SK-N-SH treated with all-trans-retinoic acid at 6 μM for 48 hours (cell line): ENCODE data around the gene LRRIQ1.

Source experiments
- ATAC-seq: fragments of 200-7000 bp; cut with Tn5 transposase; 3 replicates; pipeline ENCODE4 v1.9.1; 2020; ENCODE audit warnings: mild to moderate bottlenecking, moderate library complexity
- ARNTL ChIP-seq: fragments of 450-650 bp; formaldehyde crosslinking; IDR thresholded peaks from 2 replicates; pipeline ENCODE4 v1.5.0; 2020; ENCODE audit warnings: low read depth, mild to moderate bottlenecking, moderate library complexity, borderline replicate concordance
- BACH2 ChIP-seq: fragments of 250-450 bp; sonication (Bioruptor Pico); IDR thresholded peaks from 2 replicates; pipeline ENCODE4 v1.9.0; 2021; ENCODE audit warnings: mild to moderate bottlenecking, borderline replicate concordance
- CSDC2 ChIP-seq: fragments of 250-450 bp; sonication (Bioruptor Pico); IDR thresholded peaks from 2 replicates; pipeline ENCODE4 v1.5.0; 2020; ENCODE audit warnings: mild to moderate bottlenecking, moderate library complexity
- ESRRG ChIP-seq: fragments of 250-450 bp; sonication (Bioruptor Pico); IDR thresholded peaks from 2 replicates; pipeline ENCODE4 v1.6.1; 2021; ENCODE audit warnings: mild to moderate bottlenecking
- GLIS3 ChIP-seq: fragments of 250-450 bp; sonication (Bioruptor Pico); IDR thresholded peaks from 2 replicates; pipeline ENCODE4 v1.5.0; 2020; ENCODE audit warnings: mild to moderate bottlenecking, moderate library complexity
- ISL1 ChIP-seq: fragments of 250-450 bp; sonication (Bioruptor Pico); IDR thresholded peaks from 2 replicates; pipeline ENCODE4 v2.1.2; 2022; ENCODE audit warnings: mild to moderate bottlenecking, moderate library complexity
- OSR1 ChIP-seq: fragments of 250-450 bp; sonication (Bioruptor Pico); IDR thresholded peaks from 2 replicates; pipeline ENCODE4 v1.8.0; 2022; ENCODE audit warnings: moderate library complexity, mild to moderate bottlenecking, inconsistent platforms
- POU6F1 ChIP-seq: fragments of 250-450 bp; sonication (Bioruptor Pico); IDR thresholded peaks from 2 replicates; pipeline ENCODE4 v1.8.0; 2021; ENCODE audit warnings: low read depth, mild to moderate bottlenecking, moderate library complexity, borderline replicate concordance
- PPARA ChIP-seq: fragments of 250-450 bp; sonication (Bioruptor Pico); IDR thresholded peaks from 2 replicates; pipeline ENCODE4 v1.5.0; 2020; ENCODE audit warnings: mild to moderate bottlenecking, borderline replicate concordance
- RARB ChIP-seq: fragments of 250-450 bp; sonication (Bioruptor Pico); IDR thresholded peaks from 2 replicates; pipeline ENCODE4 v1.8.0; 2021; ENCODE audit warnings: mild to moderate bottlenecking, moderate library complexity
- SNAI2 ChIP-seq: fragments of 250-450 bp; sonication (Bioruptor Pico); IDR thresholded peaks from 2 replicates; pipeline ENCODE4 v1.5.0; 2020; ENCODE audit warnings: mild to moderate bottlenecking, moderate library complexity
- TCF4 ChIP-seq: fragments of 250-450 bp; sonication (Bioruptor Pico); IDR thresholded peaks from 2 replicates; pipeline ENCODE4 v1.8.0; 2021; ENCODE audit warnings: mild to moderate bottlenecking, moderate library complexity, borderline replicate concordance
- TOX ChIP-seq: fragments of 250-450 bp; sonication (Bioruptor Pico); IDR thresholded peaks from 2 replicates; pipeline ENCODE4 v1.8.0; 2021; ENCODE audit warnings: mild to moderate bottlenecking, moderate library complexity, borderline replicate concordance
- ZC3H10 ChIP-seq: fragments of 250-450 bp; sonication (Bioruptor Pico); IDR thresholded peaks from 2 replicates; pipeline ENCODE4 v1.5.1; 2021; ENCODE audit warnings: mild to moderate bottlenecking, moderate library complexity
- ZFP3 ChIP-seq: fragments of 250-450 bp; sonication (Bioruptor Pico); IDR thresholded peaks from 2 replicates; pipeline ENCODE4 v1.5.0; 2020; ENCODE audit warnings: mild to moderate bottlenecking, moderate library complexity
- ZFP30 ChIP-seq: fragments of 450-650 bp; formaldehyde crosslinking; IDR thresholded peaks from 2 replicates; pipeline ENCODE4 v1.5.0; 2022; ENCODE audit warnings: mild to moderate bottlenecking, moderate library complexity
- ZNF565 ChIP-seq: fragments of 450-650 bp; formaldehyde crosslinking; conservative IDR thresholded peaks from 2 replicates; pipeline ENCODE4 v1.5.0; 2020; ENCODE audit warnings: low read depth, mild to moderate bottlenecking, moderate library complexity
- ZNF70 ChIP-seq: fragments of 450-650 bp; formaldehyde crosslinking; IDR thresholded peaks from 2 replicates; pipeline ENCODE4 v1.5.0; 2020; ENCODE audit warnings: mild to moderate bottlenecking, moderate library complexity
- ZNF8 ChIP-seq: fragments of 450-650 bp; formaldehyde crosslinking; IDR thresholded peaks from 2 replicates; pipeline ENCODE4 v1.5.0; 2020; ENCODE audit warnings: mild to moderate bottlenecking, moderate library complexity
- TF ChIP-seq, protein P1 (sequence below): fragments of 250-450 bp; sonication (Bioruptor Pico); IDR thresholded peaks from 2 replicates; pipeline ENCODE4 v1.8.0; 2020; ENCODE audit warnings: mild to moderate bottlenecking, moderate library complexity, borderline replicate concordance
- TF ChIP-seq, protein P2 (sequence below): fragments of 250-450 bp; sonication (Bioruptor Pico); IDR thresholded peaks from 2 replicates; pipeline ENCODE4 v1.5.1; 2020; ENCODE audit warnings: low read depth, mild to moderate bottlenecking, moderate library complexity
- TF ChIP-seq, protein P3 (sequence below): fragments of 250-450 bp; sonication (Bioruptor Pico); IDR thresholded peaks from 2 replicates; pipeline ENCODE4 v1.5.0; 2020; ENCODE audit warnings: mild to moderate bottlenecking, moderate library complexity
- TF ChIP-seq, protein P4 (sequence below): fragments of 250-450 bp; sonication (Bioruptor Pico); IDR thresholded peaks from 2 replicates; pipeline ENCODE4 v1.5.1; 2021; ENCODE audit warnings: mild to moderate bottlenecking, moderate library complexity

The LRRIQ1 gene

GRCh38 chr12:85275374-85275773, 239.2 kb downstream of the LRRIQ1 start:
- ATAC-seq, result no peak
- TF ChIP-seq ZNF70 (CRISPR knock-in tag), result no peak
- no peak for TF ChIP-seq PPARA
- no peak for TF ChIP-seq GLIS3 (CRISPR knock-in tag)
- no peak for TF ChIP-seq RARB (CRISPR knock-in tag)
- TF ChIP-seq, protein P1, sequence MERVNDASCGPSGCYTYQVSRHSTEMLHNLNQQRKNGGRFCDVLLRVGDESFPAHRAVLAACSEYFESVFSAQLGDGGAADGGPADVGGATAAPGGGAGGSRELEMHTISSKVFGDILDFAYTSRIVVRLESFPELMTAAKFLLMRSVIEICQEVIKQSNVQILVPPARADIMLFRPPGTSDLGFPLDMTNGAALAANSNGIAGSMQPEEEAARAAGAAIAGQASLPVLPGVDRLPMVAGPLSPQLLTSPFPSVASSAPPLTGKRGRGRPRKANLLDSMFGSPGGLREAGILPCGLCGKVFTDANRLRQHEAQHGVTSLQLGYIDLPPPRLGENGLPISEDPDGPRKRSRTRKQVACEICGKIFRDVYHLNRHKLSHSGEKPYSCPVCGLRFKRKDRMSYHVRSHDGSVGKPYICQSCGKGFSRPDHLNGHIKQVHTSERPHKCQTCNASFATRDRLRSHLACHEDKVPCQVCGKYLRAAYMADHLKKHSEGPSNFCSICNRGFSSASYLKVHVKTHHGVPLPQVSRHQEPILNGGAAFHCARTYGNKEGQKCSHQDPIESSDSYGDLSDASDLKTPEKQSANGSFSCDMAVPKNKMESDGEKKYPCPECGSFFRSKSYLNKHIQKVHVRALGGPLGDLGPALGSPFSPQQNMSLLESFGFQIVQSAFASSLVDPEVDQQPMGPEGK, result no peak

GRCh38 chr12:85277191-85277590, 241.0 kb downstream of the LRRIQ1 start:
- ATAC-seq, result no peak
- TF ChIP-seq ISL1 (CRISPR knock-in tag) (no peak), PPARA (no peak), ZFP30 (no peak), ZNF8 (CRISPR knock-in tag) (no peak), ZNF70 (CRISPR knock-in tag) (no peak), OSR1 (CRISPR knock-in tag) (no peak), ESRRG (CRISPR knock-in tag) (no peak), ZFP3 (no peak), CSDC2 (CRISPR knock-in tag) (no peak), RARB (CRISPR knock-in tag) (no peak), POU6F1 (no peak), ZC3H10 (CRISPR knock-in tag) (no peak), TOX (CRISPR knock-in tag) (no peak), TCF4 (CRISPR knock-in tag) (no peak), ARNTL (CRISPR knock-in tag) (no peak), ZNF565 (CRISPR knock-in tag) (no peak)
- TF ChIP-seq, protein P2, sequence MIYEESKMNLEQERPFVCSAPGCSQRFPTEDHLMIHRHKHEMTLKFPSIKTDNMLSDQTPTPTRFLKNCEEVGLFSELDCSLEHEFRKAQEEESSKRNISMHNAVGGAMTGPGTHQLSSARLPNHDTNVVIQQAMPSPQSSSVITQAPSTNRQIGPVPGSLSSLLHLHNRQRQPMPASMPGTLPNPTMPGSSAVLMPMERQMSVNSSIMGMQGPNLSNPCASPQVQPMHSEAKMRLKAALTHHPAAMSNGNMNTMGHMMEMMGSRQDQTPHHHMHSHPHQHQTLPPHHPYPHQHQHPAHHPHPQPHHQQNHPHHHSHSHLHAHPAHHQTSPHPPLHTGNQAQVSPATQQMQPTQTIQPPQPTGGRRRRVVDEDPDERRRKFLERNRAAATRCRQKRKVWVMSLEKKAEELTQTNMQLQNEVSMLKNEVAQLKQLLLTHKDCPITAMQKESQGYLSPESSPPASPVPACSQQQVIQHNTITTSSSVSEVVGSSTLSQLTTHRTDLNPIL, result no peak
- TF ChIP-seq, protein P3, sequence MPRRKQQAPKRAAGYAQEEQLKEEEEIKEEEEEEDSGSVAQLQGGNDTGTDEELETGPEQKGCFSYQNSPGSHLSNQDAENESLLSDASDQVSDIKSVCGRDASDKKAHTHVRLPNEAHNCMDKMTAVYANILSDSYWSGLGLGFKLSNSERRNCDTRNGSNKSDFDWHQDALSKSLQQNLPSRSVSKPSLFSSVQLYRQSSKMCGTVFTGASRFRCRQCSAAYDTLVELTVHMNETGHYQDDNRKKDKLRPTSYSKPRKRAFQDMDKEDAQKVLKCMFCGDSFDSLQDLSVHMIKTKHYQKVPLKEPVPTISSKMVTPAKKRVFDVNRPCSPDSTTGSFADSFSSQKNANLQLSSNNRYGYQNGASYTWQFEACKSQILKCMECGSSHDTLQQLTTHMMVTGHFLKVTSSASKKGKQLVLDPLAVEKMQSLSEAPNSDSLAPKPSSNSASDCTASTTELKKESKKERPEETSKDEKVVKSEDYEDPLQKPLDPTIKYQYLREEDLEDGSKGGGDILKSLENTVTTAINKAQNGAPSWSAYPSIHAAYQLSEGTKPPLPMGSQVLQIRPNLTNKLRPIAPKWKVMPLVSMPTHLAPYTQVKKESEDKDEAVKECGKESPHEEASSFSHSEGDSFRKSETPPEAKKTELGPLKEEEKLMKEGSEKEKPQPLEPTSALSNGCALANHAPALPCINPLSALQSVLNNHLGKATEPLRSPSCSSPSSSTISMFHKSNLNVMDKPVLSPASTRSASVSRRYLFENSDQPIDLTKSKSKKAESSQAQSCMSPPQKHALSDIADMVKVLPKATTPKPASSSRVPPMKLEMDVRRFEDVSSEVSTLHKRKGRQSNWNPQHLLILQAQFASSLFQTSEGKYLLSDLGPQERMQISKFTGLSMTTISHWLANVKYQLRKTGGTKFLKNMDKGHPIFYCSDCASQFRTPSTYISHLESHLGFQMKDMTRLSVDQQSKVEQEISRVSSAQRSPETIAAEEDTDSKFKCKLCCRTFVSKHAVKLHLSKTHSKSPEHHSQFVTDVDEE (CRISPR knock-in tag), result no peak
- TF ChIP-seq, all 23 proteins: peak for 0

GRCh38 chr12:85277900-85278597, 241.9 kb downstream of the LRRIQ1 start:
- ATAC-seq, result no peak
- TF ChIP-seq ZNF8 (CRISPR knock-in tag) (no peak), CSDC2 (CRISPR knock-in tag) (no peak), POU6F1 (no peak), BACH2 (CRISPR knock-in tag) (no peak), TOX (CRISPR knock-in tag) (no peak), SNAI2 (CRISPR knock-in tag) (no peak)
- TF ChIP-seq, protein P3 (CRISPR knock-in tag), result no peak
- TF ChIP-seq, protein P4, sequence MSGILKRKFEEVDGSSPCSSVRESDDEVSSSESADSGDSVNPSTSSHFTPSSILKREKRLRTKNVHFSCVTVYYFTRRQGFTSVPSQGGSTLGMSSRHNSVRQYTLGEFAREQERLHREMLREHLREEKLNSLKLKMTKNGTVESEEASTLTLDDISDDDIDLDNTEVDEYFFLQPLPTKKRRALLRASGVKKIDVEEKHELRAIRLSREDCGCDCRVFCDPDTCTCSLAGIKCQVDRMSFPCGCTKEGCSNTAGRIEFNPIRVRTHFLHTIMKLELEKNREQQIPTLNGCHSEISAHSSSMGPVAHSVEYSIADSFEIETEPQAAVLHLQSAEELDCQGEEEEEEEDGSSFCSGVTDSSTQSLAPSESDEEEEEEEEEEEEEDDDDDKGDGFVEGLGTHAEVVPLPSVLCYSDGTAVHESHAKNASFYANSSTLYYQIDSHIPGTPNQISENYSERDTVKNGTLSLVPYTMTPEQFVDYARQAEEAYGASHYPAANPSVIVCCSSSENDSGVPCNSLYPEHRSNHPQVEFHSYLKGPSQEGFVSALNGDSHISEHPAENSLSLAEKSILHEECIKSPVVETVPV (CRISPR knock-in tag), result no peak
- TF ChIP-seq, protein P1, result no peak
